Hepatocyte (in vitro differentiated cells): ENCODE data around the gene VWC2.

Source experiments
- CTCF ChIP-seq: fragments of 200-600 bp; sonication (generic); IDR thresholded peaks from 2 replicates; pipeline ENCODE4 v1.5.1; 2016; ENCODE audit warnings: antibody characterized with exemption, mild to moderate bottlenecking; ENCODE audit not compliant: poor library complexity
- EZH2 ChIP-seq: fragments of 200-600 bp; sonication (generic); IDR thresholded peaks from 2 replicates; pipeline ENCODE4 v1.6.1; 2016; ENCODE audit warnings: antibody characterized with exemption, mild to moderate bottlenecking, borderline replicate concordance
- EZH2phosphoT487 ChIP-seq: fragments of 200-600 bp; sonication (generic); IDR thresholded peaks from one replicate; pipeline ENCODE4 v1.6.1; 2018; ENCODE audit warnings: antibody characterized with exemption, mild to moderate bottlenecking, low read depth, moderate library complexity; ENCODE audit not compliant: unreplicated experiment, severe bottlenecking

DNA sequence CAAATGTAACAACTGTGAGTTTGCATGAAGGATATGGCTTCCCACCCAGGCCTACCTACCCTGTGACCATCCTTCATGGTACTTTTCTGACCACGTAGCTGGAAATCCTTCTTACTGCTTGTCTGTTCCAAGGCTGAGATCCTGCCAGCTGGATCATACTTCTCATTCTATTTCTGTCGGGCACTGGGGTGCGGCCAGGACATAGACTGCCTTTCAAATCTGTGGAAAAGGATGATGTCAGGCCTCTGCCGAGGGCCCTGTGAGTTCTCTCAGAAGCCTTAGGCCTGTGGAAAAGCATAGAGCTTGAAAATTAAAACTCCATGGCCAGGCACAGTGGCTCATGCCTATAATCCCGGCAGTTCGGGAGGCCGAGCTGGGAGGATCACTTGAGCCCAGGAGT, 10.0 kb downstream of the VWC2 start:
- TF ChIP-seq CTCF (no peak), EZH2 (no peak), EZH2phosphoT487 (no peak)
